ENCODE measurements around the gene SMTN. TPM values are rescaled to one million over a fixed set of nuclear protein-coding genes. Genes with fewer than 3 reads are reported as not detected.

SMTN gene
- total and polyA plus RNA-seq, 10 of the 15 experiments (the other 5 are each of a cell fraction or from before 2014, with no cell fraction given) = 0.92 to 21.9 (median 4.8) TPM

DNA sequence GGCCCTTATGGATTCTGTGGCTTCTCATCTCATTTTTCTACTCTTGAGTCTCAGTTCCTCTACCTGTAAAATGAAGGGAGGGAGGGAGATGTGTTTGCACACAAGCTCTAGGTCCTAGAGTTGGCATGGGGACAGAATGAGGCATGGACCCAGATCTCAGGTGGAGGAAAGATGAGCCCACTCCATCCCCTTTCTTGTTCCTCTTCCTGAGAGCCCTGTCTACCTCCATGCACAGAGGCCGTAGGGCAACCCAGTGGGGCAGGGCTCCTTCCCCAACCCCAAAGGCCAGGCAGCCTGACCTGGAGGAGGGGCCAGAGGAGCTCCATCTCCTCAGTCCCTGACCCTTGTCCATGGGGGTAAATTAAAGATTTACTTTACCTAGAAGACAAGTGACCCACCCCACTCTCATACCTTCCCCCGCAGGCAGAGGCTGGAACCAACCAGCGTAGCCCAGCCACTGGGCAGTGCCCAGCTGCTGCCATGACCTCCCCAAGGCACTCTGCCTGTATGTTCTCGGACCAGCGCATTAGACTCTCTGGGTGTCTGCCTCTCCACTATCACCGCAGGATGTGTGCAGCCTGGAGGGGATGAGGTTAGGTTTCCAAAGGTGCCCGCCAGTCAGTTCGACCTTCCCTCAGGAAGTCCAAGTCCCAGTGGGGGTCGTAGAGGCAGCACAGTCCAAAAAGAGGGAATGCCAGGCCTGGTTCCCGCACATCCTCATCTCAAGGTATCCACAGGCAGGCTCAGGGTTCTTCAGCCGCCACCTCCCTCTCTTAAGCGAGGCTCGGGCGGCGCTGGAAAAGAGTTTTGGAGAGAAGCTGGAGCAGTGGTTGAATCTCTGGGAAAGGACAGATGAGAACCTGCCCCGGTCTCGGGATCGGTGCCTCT is 3.0 kb downstream of the SMTN start:
- DNase-seq (ENCODE audit: low read depth, low spot score) (no peak), FAIRE-seq (no peak), ATAC-seq (peak; percentile 25)
- Histone ChIP-seq H3K27me3 (replicated peaks in 1 of 2; ENCODE audit: control insufficient read depth in 2 of 2, insufficient read depth in 2 of 2, low read length in 1 of 2) (no peaks in the 10 kb centered on the region), H3K36me3 (ENCODE audit: control insufficient read depth in 2 of 2, insufficient read depth in 2 of 2, low read length in 1 of 2) (peaks cover 0 to 4% of the 10 kb centered on the region in 2 experiments; a peak in 2 of 4 replicates), H3K27ac (ENCODE audit: control insufficient read depth, insufficient read depth) (peak overlapping the region; percentile 98), H3K9me3 (replicated peaks; ENCODE audit: control insufficient read depth, insufficient read depth, low read length) (no peaks in the 10 kb centered on the region), H3K4me2 (ENCODE audit: control insufficient read depth, insufficient read depth) (peak overlapping the region; percentile 75), H3K4me3 (peak overlapping the region; percentile 90), H4K20me1 (ENCODE audit: control insufficient read depth, insufficient read depth) (no peaks in the 10 kb centered on the region), H2AFZ (ENCODE audit: control insufficient read depth, low read depth, low read length) (peak overlapping the region; percentile 90), H3K79me2 (ENCODE audit: control insufficient read depth, insufficient read depth, low read length) (peaks cover 11% of the 10 kb centered on the region), H3K9ac (ENCODE audit: control insufficient read depth, insufficient read depth, low read length) (peak overlapping the region; percentile 93), H3K4me1 (ENCODE audit: control insufficient read depth, insufficient read depth, low read length) (peaks cover 28% of the 10 kb centered on the region)
- BruUV-seq (replicated peaks) = TSS peak; percentile 93
- CTCF ChIA-PET = interaction anchor here (0.6 to 7.9 kb wide), 30 partner anchors 10 to 451 kb away, joined by 3 to 59 read pairs (median 5); partner anchors contain the start of genes LIMK2, MORC2, SELENOM and TUG1
- RAD21 ChIA-PET (ENCODE audit: unreplicated experiment) = interaction anchor here (1.0 to 3.9 kb wide), 14 partner anchors 10 to 449 kb away, joined by 3 to 34 read pairs (median 4); partner anchors contain the start of genes LIMK2, MORC2, PIK3IP1 and SLC35E4
- intact Hi-C loops (cut with micrococcal nuclease; ENCODE audit: unreplicated experiment) (loop anchor here (1.0 to 10.0 kb wide), 5 partner anchors 112 to 449 kb away; partner anchors contain the start of genes PIK3IP1 and SLC35E4), in situ Hi-C loops (cut with MboI) (loop anchor here (5.0 kb wide), 1 partner anchor 117 kb away; the partner anchor contains the start of genes MORC2 and TUG1)
- POLR2A ChIA-PET = interaction anchor here (0.6 to 2.6 kb wide), 7 partner anchors 19 to 1246 kb away, joined by 3 to 7 read pairs (median 3); partner anchors contain the start of genes ASCC2, PES1 and TUG1
- SMC1A ChIA-PET (ENCODE audit: uncharacterized antibody, unreplicated experiment) = interaction anchor here (0.5 to 2.7 kb wide), 13 partner anchors 12 to 449 kb away, joined by 3 to 11 read pairs (median 4); partner anchors contain the start of genes MORC2 and SLC35E4
- TF ChIP-seq POU2F2 (IDR thresholded peaks at IDR 0.05; ENCODE audit: borderline replicate concordance, low read depth, low read length) (no peak), ZNF687 (IDR thresholded peaks at IDR 0.05) (no peak), RBBP5 (conservative IDR thresholded peaks at IDR 0.05) (no peak), MEF2A (IDR thresholded peaks at IDR 0.05; ENCODE audit: insufficient read depth, low read depth, low read length) (no peak), SPI1 (IDR thresholded peaks at IDR 0.05; ENCODE audit: borderline replicate concordance, insufficient read depth, low read depth, low read length) (peak; percentile 60; the same call in 1 of the 2 replicates), CBX3 (IDR thresholded peaks at IDR 0.05; ENCODE audit: borderline replicate concordance, low read depth) (no peak), MYB (IDR thresholded peaks at IDR 0.05; ENCODE audit: borderline replicate concordance, low read depth, low read length) (no peak), RUNX3 (IDR thresholded peaks at IDR 0.05; ENCODE audit: low read length) (peak; percentile 13; the same call in 1 of the 2 replicates)
- WGBS (ENCODE audit: insufficient coverage, insufficient replicate concordance, low lambda C conversion rate, missing lambda C conversion rate) = 0% methylated on average over 18 of the region's 18 CpGs
